GM11168 (cell line): Measurements from ENCODE around the gene RPSA.
"Not testable (repeated sequence)": the region's sequence is repeated elsewhere in the genome, so short reads cannot be mapped to it uniquely, and the experiment has no call there.

ENCODE experiments used
- in situ Hi-C: fragments of 300-500 bp; cut with MboI; formaldehyde crosslinking; loops from one replicate; pipeline ENCODE4 v1.12.0; 2022; ENCODE audit warnings: low sequenced_read_pairs; ENCODE audit not compliant: unreplicated experiment

RPSA gene

GRCh38 chr3:39387411-39387975 is 19.0 kb upstream of the RPSA start:
- in situ Hi-C loops, result no loop called here

- in situ Hi-C loops, result no loop called here
Measured at GRCh38 chr3:39388153-39388552, 18.4 kb upstream of the RPSA start.

- in situ Hi-C loops, result no loop called here
Measured at GRCh38 chr3:39388741-39389248, 17.7 kb upstream of the RPSA start.

- in situ Hi-C loops, result no loop called here
Measured at GRCh38 chr3:39390181-39390580, 16.3 kb upstream of the RPSA start.

- in situ Hi-C loops, result no loop called here
Measured at GRCh38 chr3:39396690-39397089, 9.8 kb upstream of the RPSA start.

- in situ Hi-C loops, result no loop called here
Measured at GRCh38 chr3:39398700-39399099, 7.8 kb upstream of the RPSA start.

GRCh38 chr3:39401983-39402382 is 4.5 kb upstream of the RPSA start:
- in situ Hi-C loops, result no loop called here

- in situ Hi-C loops, result no loop called here
Measured at GRCh38 chr3:39404943-39405686, 1.4 kb upstream of the RPSA start.

- in situ Hi-C loops, result no loop called here
Measured at GRCh38 chr3:39405687-39406367, 693 bp upstream of the RPSA start.

- in situ Hi-C loops, result no loop called here
Measured at GRCh38 chr3:39407259-39407629, 724 bp downstream of the RPSA start.

GRCh38 chr3:39407773-39408492 is 1.4 kb downstream of the RPSA start:
- in situ Hi-C loops, result no loop called here

- in situ Hi-C loops, result no loop called here
Measured at GRCh38 chr3:39408493-39409372, 2.2 kb downstream of the RPSA start.

GRCh38 chr3:39409514-39410136 is 3.1 kb downstream of the RPSA start:
- in situ Hi-C loops, result no loop called here

- in situ Hi-C loops, result no loop called here
Measured at GRCh38 chr3:39410893-39411292, 4.4 kb downstream of the RPSA start.

GRCh38 chr3:39412668-39413260 is 6.2 kb downstream of the RPSA start:
- in situ Hi-C loops, result no loop called here

GRCh38 chr3:39413691-39414420 is 7.3 kb downstream of the RPSA start:
- in situ Hi-C loops, result no loop called here

- in situ Hi-C loops, result no loop called here
Measured at GRCh38 chr3:39414421-39414907, 7.9 kb downstream of the RPSA start.

- in situ Hi-C loops, result not testable (repeated sequence)
Measured at GRCh38 chr3:39415302-39415701, 8.8 kb downstream of the RPSA start.
